Subcutaneous abdominal adipose tissue (tissue), 5 donors: ENCODE data around the gene CD19.

Experiments
- H3K27ac ChIP-seq: one replicate; pipeline ENCODE4 v1.7.0; 2013; ENCODE audit warnings: low read depth, mild to moderate bottlenecking, inconsistent platforms, low read length, moderate library complexity
- H3K27me3 ChIP-seq, 5 donors: one replicate each; pipeline ENCODE4 v1.7.0; 2013; ENCODE audit warnings: low read length in 5 of 5, inconsistent platforms in 1 of 5; ENCODE audit not compliant: control insufficient read depth in 5 of 5, insufficient read depth in 4 of 5
- H3K36me3 ChIP-seq, 5 donors: one replicate each; pipeline ENCODE4 v1.7.0; 2013; ENCODE audit warnings: low read length in 5 of 5; ENCODE audit not compliant: control insufficient read depth in 5 of 5, insufficient read depth in 5 of 5
- H3K4me1 ChIP-seq, 5 donors: one replicate each; pipeline ENCODE4 v1.7.0; 2013; ENCODE audit warnings: low read length in 5 of 5, mild to moderate bottlenecking in 3 of 5, moderate library complexity in 1 of 5; ENCODE audit not compliant: control insufficient read depth in 5 of 5, insufficient read depth in 5 of 5
- H3K4me3 ChIP-seq, 5 donors: one replicate each; pipeline ENCODE4 v1.7.0; 2013; ENCODE audit warnings: low read length in 5 of 5, low read depth in 1 of 5
- H3K9ac ChIP-seq, 5 donors: one replicate each; pipeline ENCODE4 v1.7.0; 2013; ENCODE audit warnings: low read length in 5 of 5, mild to moderate bottlenecking in 4 of 5, moderate library complexity in 3 of 5
- H3K9me3 ChIP-seq, 5 donors: one replicate each; pipeline ENCODE4 v1.7.0; 2013; ENCODE audit warnings: low read length in 5 of 5; ENCODE audit not compliant: control insufficient read depth in 5 of 5
- donor health status: healthy.
- donor health status: healthy.
- donor health status: healthy.
- donor health status: healthy.
- donor health status: healthy.

Gene CD19

DNA sequence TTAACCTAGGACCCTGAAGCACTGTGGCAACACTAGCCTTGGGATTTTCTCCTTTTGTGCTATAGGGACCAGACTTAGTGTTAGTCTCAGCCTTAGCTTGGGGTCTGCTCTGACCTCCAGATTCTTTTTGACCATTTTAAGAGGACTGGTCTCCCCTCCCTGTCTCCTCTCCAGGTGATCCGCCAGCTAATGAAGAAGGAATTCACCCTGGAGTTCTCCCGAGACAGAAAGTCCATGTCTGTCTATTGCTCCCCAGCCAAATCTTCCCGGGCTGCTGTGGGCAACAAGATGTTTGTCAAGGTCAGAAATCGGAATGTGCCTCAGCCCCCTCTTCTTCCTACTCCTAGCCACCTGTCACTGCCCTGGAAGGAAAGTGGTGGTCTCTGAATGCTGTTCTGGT, 33.9 kb upstream of the CD19 start:
- Histone ChIP-seq H3K4me1 (no peaks in the 10 kb centered on the region), H3K27me3 (no peaks in the 10 kb centered on the region), H3K4me3 (no peak overlapping the region), H3K9ac (no peak overlapping the region), H3K36me3 (no peaks in the 10 kb centered on the region), H3K27ac (no peak overlapping the region), H3K9me3 (no peaks in the 10 kb centered on the region)

DNA sequence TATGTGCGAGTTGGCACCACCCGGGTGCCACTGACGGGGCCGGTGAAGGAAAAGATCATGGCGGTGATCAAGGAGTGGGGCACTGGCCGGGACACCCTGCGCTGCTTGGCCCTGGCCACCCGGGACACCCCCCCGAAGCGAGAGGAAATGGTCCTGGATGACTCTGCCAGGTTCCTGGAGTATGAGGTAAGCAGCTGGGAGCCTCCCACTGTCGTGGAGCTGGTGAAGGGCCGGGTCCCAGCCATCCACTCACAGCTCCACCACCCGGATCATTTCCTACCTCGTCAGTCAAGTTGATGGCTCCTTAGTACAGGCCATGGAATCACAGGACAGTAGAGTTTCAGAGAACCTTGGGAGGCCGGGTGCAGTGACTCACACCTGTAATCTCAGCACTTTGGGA, 33.5 kb upstream of the CD19 start:
- Histone ChIP-seq H3K36me3 (no peaks in the 10 kb centered on the region), H3K9me3 (no peaks in the 10 kb centered on the region), H3K4me1 (no peaks in the 10 kb centered on the region), H3K27me3 (no peaks in the 10 kb centered on the region), H3K4me3 (no peak overlapping the region), H3K27ac (no peak overlapping the region), H3K9ac (no peak overlapping the region)

DNA sequence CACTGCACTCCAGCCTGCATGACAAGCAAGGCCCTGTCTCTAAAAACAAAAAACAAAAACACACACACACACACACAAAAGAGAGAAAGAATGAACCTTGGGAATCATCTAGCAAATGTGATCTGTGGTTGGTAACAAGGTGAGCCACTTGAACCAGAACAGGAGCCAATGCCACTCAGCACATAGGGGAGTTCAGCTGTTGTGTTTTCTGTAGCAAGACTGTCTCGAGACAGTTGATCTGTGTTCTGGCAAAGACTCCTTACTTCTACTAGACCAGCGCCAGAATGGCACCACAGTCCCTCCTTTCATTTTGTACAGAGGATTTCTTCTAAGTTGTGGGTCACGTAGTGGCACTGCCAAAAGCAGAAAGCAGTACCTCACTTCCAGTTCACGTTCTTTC, 32.8 kb upstream of the CD19 start:
- Histone ChIP-seq H3K4me1 (no peaks in the 10 kb centered on the region), H3K9ac (no peak overlapping the region), H3K36me3 (no peaks in the 10 kb centered on the region), H3K4me3 (no peak overlapping the region), H3K27ac (no peak overlapping the region), H3K27me3 (no peaks in the 10 kb centered on the region), H3K9me3 (no peaks in the 10 kb centered on the region)

DNA sequence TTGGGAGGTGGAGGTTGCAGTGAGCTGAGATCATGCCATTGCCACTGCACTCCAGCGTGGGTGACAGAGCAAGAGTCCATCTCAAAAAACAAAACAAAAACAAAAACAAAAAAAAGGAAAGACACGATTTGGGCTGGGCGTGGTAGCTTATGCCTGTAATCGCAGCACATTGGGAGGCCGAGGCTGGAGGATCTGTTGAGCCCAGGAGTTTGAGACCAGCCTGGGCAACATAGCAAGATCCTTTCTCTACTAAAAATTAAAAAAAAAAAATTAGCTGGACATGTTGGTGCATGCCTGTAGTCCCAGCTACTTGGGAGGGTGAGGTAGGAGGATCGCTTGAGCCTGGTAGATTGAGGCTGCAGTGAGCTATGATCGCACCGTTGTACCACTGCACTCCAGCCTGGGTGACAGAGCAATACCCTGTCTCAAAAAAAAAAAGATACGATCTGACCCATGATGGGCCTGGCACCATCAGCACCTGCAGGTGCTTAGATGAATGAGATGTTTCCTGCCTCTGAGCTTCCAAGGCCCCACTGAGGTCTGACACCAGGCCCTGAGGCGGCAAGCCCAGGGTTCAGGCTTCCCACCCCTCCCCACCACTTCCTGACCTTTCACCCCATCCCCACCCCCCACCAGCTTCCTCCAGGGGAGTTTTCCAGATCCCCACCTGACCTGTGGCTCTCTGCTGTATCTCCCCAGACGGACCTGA, 31.7 kb upstream of the CD19 start:
- Histone ChIP-seq H3K9ac (no peak overlapping the region), H3K27ac (no peak overlapping the region), H3K36me3 (peaks cover 0 to 10% (median 5%) of the 10 kb centered on the region in 5 donors), H3K27me3 (no peaks in the 10 kb centered on the region), H3K9me3 (no peaks in the 10 kb centered on the region), H3K4me1 (no peaks in the 10 kb centered on the region), H3K4me3 (no peak overlapping the region)

DNA sequence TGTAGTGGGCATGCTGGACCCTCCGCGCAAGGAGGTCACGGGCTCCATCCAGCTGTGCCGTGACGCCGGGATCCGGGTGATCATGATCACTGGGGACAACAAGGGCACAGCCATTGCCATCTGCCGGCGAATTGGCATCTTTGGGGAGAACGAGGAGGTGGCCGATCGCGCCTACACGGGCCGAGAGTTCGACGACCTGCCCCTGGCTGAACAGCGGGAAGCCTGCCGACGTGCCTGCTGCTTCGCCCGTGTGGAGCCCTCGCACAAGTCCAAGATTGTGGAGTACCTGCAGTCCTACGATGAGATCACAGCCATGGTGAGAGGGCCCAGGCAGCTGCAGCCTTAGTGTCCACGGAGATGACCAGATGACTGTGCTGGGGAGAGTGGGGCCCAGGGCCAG, 31.2 kb upstream of the CD19 start:
- no peak overlapping the region for H3K27ac ChIP-seq
- no peaks in the 10 kb centered on the region for H3K9me3 ChIP-seq
- no peaks in the 10 kb centered on the region for H3K4me1 ChIP-seq
- H3K9ac ChIP-seq = no peak overlapping the region
- H3K27me3 ChIP-seq = no peaks in the 10 kb centered on the region
- peaks cover 0 to 14% (median 8%) of the 10 kb centered on the region in 5 donors for H3K36me3 ChIP-seq
- H3K4me3 ChIP-seq = no peak overlapping the region

DNA sequence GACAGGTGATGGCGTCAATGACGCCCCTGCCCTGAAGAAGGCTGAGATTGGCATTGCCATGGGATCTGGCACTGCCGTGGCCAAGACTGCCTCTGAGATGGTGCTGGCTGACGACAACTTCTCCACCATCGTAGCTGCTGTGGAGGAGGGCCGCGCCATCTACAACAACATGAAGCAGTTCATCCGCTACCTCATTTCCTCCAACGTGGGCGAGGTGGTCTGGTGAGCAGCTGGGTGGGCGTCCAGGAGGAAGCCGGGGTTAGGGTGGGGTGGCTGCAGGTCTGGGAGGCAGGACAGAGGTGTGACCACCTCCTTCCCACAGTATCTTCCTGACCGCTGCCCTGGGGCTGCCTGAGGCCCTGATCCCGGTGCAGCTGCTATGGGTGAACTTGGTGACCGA, 29.9 kb upstream of the CD19 start:
- Histone ChIP-seq H3K27me3 (no peaks in the 10 kb centered on the region), H3K9ac (no peak overlapping the region), H3K4me3 (no peak overlapping the region), H3K4me1 (no peaks in the 10 kb centered on the region), H3K9me3 (no peaks in the 10 kb centered on the region), H3K27ac (no peak overlapping the region), H3K36me3 (peaks cover 0 to 21% (median 14%) of the 10 kb centered on the region in 5 donors)

DNA sequence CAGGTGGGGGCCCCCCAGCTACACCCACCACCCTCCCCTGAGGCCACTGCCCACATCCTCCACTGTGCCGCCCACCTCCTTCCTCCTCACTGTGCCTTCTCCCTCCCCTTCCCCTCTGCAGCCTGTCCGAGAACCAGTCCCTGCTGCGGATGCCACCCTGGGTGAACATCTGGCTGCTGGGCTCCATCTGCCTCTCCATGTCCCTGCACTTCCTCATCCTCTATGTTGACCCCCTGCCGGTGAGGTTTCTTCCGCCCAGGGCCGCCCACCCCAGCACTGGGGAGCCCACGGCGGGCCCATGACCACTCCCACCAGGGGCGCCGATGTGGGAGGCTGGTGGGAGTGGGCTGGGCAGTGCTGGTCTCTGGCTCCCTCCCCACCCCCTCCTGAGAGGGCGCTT, 28.9 kb upstream of the CD19 start:
- no peak overlapping the region for H3K9ac ChIP-seq
- no peaks in the 10 kb centered on the region for H3K9me3 ChIP-seq
- H3K27ac ChIP-seq = no peak overlapping the region
- H3K4me3 ChIP-seq = no peak overlapping the region
- H3K27me3 ChIP-seq = no peaks in the 10 kb centered on the region
- H3K36me3 ChIP-seq = peaks cover 0 to 21% (median 14%) of the 10 kb centered on the region in 5 donors
- H3K4me1 ChIP-seq = no peaks in the 10 kb centered on the region

DNA sequence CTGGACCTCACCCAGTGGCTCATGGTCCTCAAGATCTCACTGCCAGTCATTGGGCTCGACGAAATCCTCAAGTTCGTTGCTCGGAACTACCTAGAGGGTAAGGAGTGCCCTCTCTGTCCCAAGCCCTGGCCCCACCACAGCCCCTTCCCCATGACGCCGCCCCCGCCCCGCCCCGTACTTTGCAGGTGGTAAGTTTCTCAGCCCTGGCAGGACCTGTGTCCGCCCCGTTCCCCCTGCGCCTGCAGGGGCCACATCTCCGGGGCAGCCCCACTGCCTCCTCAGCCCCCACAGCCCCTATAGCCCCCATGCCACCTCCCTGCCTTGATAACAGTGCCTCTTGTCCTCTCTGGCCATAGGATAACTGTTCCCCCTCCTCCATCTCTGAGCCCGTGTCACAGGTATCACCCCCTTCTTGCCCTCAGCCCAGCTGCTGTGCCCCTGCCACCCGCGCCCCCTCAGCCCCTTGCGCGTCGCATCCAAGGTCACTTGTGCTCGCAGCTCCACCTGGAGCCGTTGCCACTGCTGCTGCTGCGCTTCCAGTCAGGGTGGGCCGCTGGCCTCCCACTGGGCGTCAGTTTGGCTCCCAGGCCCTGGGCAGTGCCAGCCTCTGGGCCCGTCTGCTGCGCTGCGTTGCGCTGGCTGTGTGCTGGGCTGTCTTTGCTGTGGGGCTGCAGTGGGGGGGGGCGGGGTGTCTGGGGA, 28.3 kb upstream of the CD19 start:
- Histone ChIP-seq H3K4me1 (no peaks in the 10 kb centered on the region), H3K27me3 (no peaks in the 10 kb centered on the region), H3K4me3 (no peak overlapping the region), H3K9me3 (no peaks in the 10 kb centered on the region), H3K9ac (no peak overlapping the region), H3K36me3 (peaks cover 0 to 26% (median 20%) of the 10 kb centered on the region in 5 donors), H3K27ac (no peak overlapping the region)

DNA sequence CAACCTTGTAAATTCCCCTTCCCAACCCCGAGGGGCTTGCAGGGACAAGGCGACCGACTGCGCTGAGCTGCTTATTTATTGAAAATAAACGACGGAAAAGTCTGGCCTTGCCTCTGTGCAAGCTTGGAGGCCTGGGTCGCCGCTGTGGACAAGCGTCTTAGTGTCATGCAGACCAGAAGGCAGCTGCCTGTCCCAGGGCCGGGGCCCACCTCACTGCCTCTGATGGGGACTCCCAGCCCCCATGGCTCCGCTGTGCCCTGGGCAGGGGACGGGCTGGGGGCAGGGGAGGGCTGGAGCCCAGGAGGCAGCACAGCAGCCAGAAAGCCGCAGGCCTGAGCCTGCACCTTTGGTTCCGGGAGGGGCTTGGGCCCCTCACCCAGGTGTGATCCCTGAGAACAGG, 27.4 kb upstream of the CD19 start:
- Histone ChIP-seq H3K36me3 (peaks cover 0 to 29% (median 22%) of the 10 kb centered on the region in 5 donors), H3K27me3 (no peaks in the 10 kb centered on the region), H3K27ac (no peak overlapping the region)

DNA sequence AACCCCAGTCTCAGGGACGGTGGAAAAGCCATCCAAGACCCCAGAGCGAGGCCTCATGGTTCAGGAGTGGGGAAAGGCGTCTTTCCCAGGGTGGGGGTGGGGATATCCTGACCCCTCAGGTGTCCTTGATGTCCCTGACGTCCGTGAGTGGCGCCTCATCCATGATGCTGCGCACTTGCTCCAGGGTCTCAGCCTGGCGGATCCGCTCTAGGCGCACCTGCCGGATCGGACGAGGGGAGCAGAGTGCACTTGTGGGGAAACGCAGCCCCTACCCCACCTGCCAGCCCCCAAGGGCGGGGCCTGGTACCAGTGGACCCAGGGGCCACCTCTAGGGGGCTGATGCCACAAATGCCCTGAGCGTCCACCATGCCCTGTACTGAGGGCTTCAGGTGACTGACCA, 26.9 kb upstream of the CD19 start:
- no peaks in the 10 kb centered on the region for H3K4me1 ChIP-seq
- no peaks in the 10 kb centered on the region for H3K9me3 ChIP-seq
- no peaks in the 10 kb centered on the region for H3K27me3 ChIP-seq
- H3K4me3 ChIP-seq = no peak overlapping the region
- no peak overlapping the region for H3K9ac ChIP-seq
- H3K36me3 ChIP-seq = peaks cover 0 to 29% (median 22%) of the 10 kb centered on the region in 5 donors
- H3K27ac ChIP-seq = no peak overlapping the region

More for the DNA sequence above, 27.4 kb upstream of the CD19 start:
- Histone ChIP-seq H3K4me3 (no peak overlapping the region), H3K4me1 (no peaks in the 10 kb centered on the region), H3K9ac (no peak overlapping the region), H3K9me3 (no peaks in the 10 kb centered on the region)
